ENCODE results near the gene ADCYAP1.
"Not testable (repeated sequence)": the region's sequence is repeated elsewhere in the genome, so short reads cannot be mapped to it uniquely, and the experiment has no call there.

The ADCYAP1 gene

DNA sequence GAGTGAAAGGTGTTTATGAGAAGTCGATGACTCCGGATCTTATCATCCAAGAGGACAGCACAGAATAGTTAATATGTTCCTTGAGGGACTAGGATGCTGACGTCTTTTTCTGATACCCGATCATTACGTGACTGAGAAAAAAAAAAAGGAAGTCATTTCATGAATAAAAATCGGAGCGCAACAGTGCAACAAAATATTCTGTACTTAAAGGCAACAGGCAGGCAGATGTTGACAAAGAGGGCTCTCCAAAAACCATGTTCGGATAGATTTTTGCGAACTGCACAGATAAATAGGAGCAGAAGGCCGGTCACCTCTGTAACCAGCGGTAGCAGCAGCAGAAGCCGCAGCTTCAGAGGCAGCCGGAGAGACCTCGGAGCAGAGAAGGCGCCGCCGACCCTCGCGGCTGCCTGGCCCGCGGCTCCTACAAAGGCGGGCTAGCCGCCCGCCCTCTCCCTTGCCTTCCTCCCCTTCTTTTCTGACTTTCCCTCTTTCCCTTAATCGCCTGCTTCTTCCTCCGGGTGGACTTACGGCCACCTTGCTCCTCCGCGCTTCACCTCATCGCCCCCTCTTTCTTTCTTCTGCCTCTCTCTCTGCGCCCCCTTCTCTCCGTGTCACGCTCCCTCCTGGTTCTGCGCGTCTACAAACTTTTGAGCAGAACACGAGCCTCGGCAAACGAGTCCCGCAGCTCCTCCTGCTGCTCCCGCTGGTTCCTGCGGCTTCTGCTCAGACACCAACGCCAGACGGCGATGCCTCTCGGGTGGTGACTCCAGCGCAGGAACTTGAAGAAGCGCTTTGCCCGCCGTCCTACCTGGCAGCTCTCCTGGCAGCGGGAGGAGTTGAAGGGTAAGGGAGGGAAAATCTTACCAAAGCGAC is at the start of gene ADCYAP1:
Gene ADCYAP1 (plus strand): TSS at position 654 of the 873 bp plus-strand sequence. CDS start 516 bp downstream, outside the sequence.
- no peak for TF ChIP-seq JUND (IDR thresholded peaks at IDR 0.05; ENCODE audit: low read depth)
- in situ Hi-C loops (cut with HindIII; ENCODE audit: low pct_unique_long_range_greater_than_20kb, low sequenced_read_pairs), result no loop called here
- peak in 1 of 2 experiments; percentile 24 for DNase-seq (ENCODE audit: low read depth in 1 of 2, low spot score in 1 of 2)

DNA sequence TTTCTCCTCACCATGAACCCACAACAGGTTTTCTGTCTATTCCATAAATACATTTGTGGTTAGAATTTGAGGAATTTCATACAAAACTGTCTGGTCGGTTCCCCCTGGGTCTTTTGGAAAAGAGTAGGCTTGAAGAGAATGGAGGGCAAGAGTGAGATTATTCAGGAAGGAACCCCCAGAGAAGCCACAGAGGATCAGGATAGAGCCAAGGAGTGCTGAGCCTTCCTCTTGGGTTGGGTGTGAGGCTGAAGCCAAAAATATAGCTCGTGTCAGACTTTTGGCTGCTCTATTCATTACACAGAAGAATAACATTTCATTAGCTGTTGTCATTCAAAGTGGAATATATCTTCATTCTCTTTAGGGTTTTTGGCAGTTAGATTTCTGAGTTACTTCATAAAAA is 46.7 kb upstream of the ADCYAP1 start:
- no peak for DNase-seq (ENCODE audit: low read depth in 1 of 2, low spot score in 1 of 2)
- no peak for TF ChIP-seq JUND (IDR thresholded peaks at IDR 0.05; ENCODE audit: low read depth)
- in situ Hi-C loops (cut with HindIII; ENCODE audit: low pct_unique_long_range_greater_than_20kb, low sequenced_read_pairs), result no loop called here

DNA sequence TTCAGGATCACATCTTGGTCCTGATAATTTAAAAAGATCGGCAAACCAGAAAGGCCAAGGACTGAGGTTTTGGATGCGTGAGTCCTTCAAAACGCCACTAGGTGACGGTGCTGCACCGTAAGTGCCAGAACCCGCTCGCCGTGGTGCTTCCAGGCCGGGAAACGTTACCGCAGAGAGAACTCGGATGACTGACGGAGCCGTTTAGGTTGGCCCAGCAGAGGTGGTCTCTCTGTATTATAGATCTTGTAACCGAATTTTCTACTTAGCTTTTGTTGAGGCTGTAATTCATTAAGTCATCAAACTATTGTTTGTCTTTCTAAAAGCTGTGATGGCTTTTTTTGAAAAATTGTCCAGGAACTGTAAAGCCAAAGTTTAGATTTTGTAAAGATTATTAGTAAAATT is 39.8 kb upstream of the ADCYAP1 start:
- DNase-seq (ENCODE audit: low read depth in 1 of 2, low spot score in 1 of 2), result peak; percentile 11 to 78
- in situ Hi-C loops (cut with HindIII; ENCODE audit: low pct_unique_long_range_greater_than_20kb, low sequenced_read_pairs), result no loop called here
- TF ChIP-seq JUND (IDR thresholded peaks at IDR 0.05; ENCODE audit: low read depth), result no peak

DNA sequence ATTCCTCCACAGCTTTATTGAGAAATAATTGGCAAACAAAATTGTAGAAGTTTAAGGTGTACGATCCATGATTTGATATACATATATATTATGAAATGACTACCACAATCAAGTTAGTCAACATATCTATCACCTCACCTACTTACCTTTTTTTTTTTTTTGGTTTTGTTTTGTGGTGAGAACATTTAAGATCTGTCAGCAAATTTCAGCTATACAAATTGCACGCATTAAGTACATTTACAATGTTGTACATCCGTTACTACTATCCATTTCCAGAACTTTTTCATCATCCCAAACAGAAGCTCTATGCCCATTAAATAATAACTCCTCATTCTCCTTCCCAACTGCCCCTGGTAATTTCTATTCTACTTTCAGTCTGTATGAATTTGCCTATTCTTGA is 37.4 kb upstream of the ADCYAP1 start:
- no peak for TF ChIP-seq JUND (IDR thresholded peaks at IDR 0.05; ENCODE audit: low read depth)
- in situ Hi-C loops (cut with HindIII; ENCODE audit: low pct_unique_long_range_greater_than_20kb, low sequenced_read_pairs), result no loop called here

DNA sequence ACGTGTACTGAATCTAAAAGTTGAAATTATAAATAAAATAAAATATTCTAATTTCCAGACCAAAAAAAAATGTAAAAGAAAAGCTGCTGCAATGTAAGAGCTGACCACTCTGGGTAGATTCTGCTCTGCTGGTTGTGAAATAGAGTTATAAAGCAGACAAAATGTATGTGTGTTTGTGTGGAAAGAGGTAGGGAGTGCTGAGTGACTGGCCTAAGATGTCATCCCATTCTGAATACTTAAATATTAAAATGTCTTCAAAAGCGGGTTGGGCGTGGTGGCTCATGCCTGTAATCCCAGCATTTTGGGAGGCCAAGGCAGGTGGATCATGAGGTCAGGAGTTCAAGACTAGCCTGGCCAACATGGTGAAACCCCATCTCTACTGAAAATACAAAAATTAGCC is 31.2 kb upstream of the ADCYAP1 start:
- DNase-seq (ENCODE audit: low read depth in 1 of 2, low spot score in 1 of 2); in situ Hi-C loops (cut with HindIII; ENCODE audit: low pct_unique_long_range_greater_than_20kb, low sequenced_read_pairs): not testable (repeated sequence)

More for the DNA sequence above, 37.4 kb upstream of the ADCYAP1 start:
- DNase-seq (ENCODE audit: low read depth in 1 of 2, low spot score in 1 of 2), result no peak

DNA sequence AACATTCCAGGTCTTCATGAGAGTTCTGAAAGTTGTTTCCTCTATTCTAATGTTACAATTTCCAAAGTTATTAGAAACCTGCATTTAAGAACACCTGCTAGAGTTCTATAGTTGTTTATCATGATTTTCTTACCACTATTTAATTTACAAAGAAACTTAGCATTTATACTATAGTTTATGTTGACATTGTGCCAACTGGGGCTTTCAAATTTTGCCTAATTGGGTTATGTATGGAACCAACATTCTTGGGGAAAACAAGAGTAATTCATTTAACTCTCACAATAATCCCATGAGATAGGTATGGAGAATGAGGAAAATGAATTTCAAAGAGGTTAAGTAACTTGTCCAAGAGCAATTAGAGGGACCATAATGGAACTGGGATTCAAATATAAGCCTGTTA is 28.8 kb upstream of the ADCYAP1 start:
- in situ Hi-C loops (cut with HindIII; ENCODE audit: low pct_unique_long_range_greater_than_20kb, low sequenced_read_pairs), result no loop called here
- no peak for DNase-seq (ENCODE audit: low read depth in 1 of 2, low spot score in 1 of 2)
- no peak for TF ChIP-seq JUND (IDR thresholded peaks at IDR 0.05; ENCODE audit: low read depth)

DNA sequence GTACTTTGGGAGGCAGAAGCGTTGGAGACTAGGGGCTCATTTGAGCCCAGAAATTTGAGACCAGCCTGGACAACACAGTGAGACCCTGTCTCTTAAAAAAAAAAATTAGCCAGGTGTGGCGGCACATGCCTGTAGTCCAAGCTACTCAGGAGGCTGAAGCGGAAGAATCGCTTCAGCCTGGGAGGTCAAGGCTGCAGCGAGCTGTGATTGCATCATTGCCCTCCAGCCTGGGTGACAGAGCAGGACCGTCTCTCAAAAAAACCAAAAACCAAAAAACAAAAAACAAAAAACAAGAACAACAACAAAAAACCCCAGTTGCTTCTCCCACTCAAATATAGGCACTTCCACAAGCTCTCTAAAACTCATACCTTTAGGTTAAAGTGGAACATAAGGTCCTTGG is 27.4 kb upstream of the ADCYAP1 start:
- in situ Hi-C loops (cut with HindIII; ENCODE audit: low pct_unique_long_range_greater_than_20kb, low sequenced_read_pairs), result no loop called here
- no peak for TF ChIP-seq JUND (IDR thresholded peaks at IDR 0.05; ENCODE audit: low read depth)
- no peak for DNase-seq (ENCODE audit: low read depth in 1 of 2, low spot score in 1 of 2)

DNA sequence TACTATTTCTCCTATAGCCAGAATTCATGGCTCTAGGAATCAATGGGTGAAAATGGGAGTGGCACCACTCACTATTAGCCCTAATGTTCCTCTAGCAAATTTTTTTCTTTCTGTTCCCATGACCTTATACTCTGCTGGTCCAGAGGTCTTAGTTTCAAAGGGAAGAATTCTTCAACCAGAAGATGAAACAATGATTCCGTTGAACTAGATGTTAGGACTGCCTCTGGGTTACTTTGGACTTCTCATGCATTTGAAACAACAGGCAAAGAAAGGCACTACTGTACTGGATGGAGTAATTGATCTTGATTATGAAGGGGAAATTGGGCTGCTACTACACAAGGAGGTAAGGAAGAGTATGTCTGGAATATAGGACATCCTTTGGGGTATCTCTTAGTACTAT is 18.6 kb upstream of the ADCYAP1 start:
- no peak for DNase-seq (ENCODE audit: low read depth in 1 of 2, low spot score in 1 of 2)
- no peak for TF ChIP-seq JUND (IDR thresholded peaks at IDR 0.05; ENCODE audit: low read depth)
- in situ Hi-C loops (cut with HindIII; ENCODE audit: low pct_unique_long_range_greater_than_20kb, low sequenced_read_pairs), result no loop called here

DNA sequence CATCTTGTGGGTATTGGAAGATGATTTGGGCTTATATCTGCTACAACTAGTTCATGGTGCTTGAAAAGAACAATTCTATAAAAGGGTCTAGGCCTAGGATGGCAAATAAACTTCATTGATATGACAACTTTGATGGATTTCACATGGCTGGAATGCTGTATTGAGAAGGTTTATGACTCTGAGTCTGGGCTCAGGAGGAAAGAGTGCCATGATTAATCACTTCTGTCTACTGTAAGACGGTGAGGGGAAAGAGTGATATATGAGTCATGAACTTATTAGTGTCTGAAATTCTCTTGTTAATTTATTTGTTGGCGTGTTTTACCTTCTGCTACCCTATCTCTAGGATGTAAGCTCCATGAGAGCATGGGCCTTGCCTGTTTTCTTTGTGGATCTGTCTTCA is 17.0 kb upstream of the ADCYAP1 start:
- DNase-seq (ENCODE audit: low read depth in 1 of 2, low spot score in 1 of 2), result no peak
- no peak for TF ChIP-seq JUND (IDR thresholded peaks at IDR 0.05; ENCODE audit: low read depth)
- in situ Hi-C loops (cut with HindIII; ENCODE audit: low pct_unique_long_range_greater_than_20kb, low sequenced_read_pairs), result no loop called here

DNA sequence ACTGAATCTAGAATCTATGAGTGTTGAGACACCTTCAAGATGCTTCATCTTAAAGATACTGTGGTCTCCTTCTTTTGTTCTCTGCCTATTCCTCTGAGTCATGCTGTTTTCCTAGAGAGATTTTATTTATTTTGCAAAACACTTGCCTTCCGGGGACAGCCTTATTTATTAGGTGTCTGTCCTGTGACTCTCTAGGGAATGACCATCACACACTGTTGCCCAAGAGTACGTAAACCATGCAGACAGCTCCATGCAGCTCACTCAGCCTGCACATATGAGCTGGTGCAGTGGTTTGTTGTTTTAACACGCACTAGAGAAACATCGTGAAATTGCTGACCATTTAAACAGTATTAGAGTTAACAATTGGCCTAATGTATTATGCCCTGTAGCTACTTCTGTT is 12.4 kb upstream of the ADCYAP1 start:
- TF ChIP-seq JUND (IDR thresholded peaks at IDR 0.05; ENCODE audit: low read depth), result no peak

DNA sequence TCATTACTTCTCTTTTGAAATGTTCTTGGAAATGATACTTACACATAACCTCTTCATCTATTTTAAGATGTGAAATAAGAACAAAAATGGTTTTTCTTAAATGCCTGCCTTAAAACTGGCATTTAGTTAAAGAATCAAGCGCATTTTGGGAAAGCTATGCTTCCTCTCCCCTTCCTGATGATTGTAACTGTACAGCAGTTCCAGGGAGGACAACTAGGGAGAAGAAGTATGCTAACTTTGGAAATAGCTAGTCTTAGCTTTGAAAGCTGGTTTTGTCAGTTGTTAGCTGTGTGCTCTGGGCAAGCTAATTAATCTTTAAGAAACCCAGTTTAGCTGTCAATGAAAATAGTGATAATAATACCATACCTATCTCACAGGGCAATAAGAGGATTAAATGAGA is 8.4 kb upstream of the ADCYAP1 start:
- in situ Hi-C loops (cut with HindIII; ENCODE audit: low pct_unique_long_range_greater_than_20kb, low sequenced_read_pairs), result no loop called here
- TF ChIP-seq JUND (IDR thresholded peaks at IDR 0.05; ENCODE audit: low read depth), result no peak
- no peak for DNase-seq (ENCODE audit: low read depth in 1 of 2, low spot score in 1 of 2)

More for the DNA sequence above, 12.4 kb upstream of the ADCYAP1 start:
- in situ Hi-C loops (cut with HindIII; ENCODE audit: low pct_unique_long_range_greater_than_20kb, low sequenced_read_pairs), result no loop called here
- no peak for DNase-seq (ENCODE audit: low read depth in 1 of 2, low spot score in 1 of 2)

DNA sequence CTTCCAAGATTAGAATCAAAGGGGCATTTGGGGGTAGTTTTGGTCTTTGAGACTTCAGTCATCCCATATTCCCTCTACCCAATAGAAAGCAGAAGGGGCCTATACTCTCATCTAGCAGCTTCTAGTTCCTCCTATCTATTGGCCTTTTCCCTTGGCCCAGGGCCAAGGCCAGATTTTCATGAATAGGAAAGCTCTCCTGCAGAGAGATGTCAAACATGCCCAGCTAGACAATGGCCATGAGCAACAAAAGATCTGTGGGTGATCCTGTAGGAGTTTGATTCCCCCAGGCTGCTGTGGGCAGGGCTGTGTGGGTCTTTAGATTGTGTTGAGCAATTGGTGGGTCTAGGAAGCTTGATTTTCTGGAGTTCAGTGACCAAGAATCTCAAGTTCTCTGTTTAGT is 2.9 kb upstream of the ADCYAP1 start:
- TF ChIP-seq JUND (IDR thresholded peaks at IDR 0.05; ENCODE audit: low read depth), result no peak
- in situ Hi-C loops (cut with HindIII; ENCODE audit: low pct_unique_long_range_greater_than_20kb, low sequenced_read_pairs), result no loop called here
- no peak for DNase-seq (ENCODE audit: low read depth in 1 of 2, low spot score in 1 of 2)

DNA sequence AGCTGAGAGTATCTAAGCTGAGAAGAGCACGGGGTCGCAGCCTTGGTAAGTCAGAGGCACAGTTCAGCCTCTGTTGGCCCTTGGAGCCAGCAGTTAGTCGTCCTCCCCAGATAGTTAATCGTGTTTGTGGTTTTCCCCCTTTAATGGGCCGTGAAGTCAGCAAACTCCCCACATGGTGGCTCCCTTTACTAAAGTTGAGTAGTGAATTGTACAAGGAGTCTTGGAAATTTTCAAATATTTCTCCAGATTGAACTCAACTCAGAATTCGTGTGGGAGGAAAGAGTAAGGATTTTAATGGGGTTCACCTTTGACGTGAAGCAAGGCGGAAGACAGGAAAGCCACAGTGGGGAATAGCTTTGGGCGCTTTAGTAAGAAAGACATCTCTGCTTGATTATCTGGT is 2.4 kb upstream of the ADCYAP1 start:
- DNase-seq (ENCODE audit: low read depth in 1 of 2, low spot score in 1 of 2), result peak in 1 of 2 experiments; percentile 46
- no peak for TF ChIP-seq JUND (IDR thresholded peaks at IDR 0.05; ENCODE audit: low read depth)
- in situ Hi-C loops (cut with HindIII; ENCODE audit: low pct_unique_long_range_greater_than_20kb, low sequenced_read_pairs), result no loop called here

DNA sequence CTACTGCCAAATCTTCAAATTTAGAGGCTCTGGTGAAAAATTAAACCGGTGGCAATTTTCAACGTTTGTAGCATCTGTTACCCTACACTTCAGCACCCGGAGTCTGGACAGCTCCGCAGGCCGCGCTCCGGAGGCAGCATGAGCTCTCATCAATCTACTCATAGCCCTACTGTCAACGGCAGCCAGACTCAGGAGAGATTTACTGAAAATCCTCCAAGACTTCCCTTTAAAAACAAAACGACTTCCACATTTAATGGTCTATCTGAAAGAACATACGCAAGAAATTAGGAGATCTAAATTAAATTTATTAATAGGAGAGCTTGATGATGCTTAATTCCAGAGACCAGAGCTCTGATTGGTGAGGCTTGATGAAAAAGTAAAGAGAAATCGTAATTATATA is 970 bp upstream of the ADCYAP1 start:
- TF ChIP-seq JUND (IDR thresholded peaks at IDR 0.05; ENCODE audit: low read depth), result no peak
- peak; percentile 72 to 84 for DNase-seq (ENCODE audit: low read depth in 1 of 2, low spot score in 1 of 2)
- in situ Hi-C loops (cut with HindIII; ENCODE audit: low pct_unique_long_range_greater_than_20kb, low sequenced_read_pairs), result no loop called here
